GM12878 (cell line): ENCODE data around the gene PHACTR3. TPM values are rescaled to one million over a fixed set of nuclear protein-coding genes. Genes with fewer than 3 reads are reported as not detected.

Source experiments
- ATAC-seq: fragments of 200-7000 bp; cut with Tn5 transposase; 3 replicates; pipeline ENCODE4 v1.9.1; 2020; ENCODE audit warnings: mild to moderate bottlenecking, moderate library complexity
- BruUV-seq: library from RNA; stranded (reverse); fragments of 400-500 nt; replicated peaks from 2 replicates; lab custom pipeline; 2021; lab: Mats Ljungman, UMichigan
- CTCF ChIA-PET: fragments of 300-600 bp; sonication (Branson Sonifier 250); formaldehyde crosslinking; extraction: SDS; loops from one replicate; lab custom pipeline; 2021; ENCODE audit warnings: inconsistent platforms; lab: Yijun Ruan, JAX
- POLR2A ChIA-PET: fragments of 350-600 bp; formaldehyde crosslinking; extraction: SDS; loops from one replicate; lab custom pipeline; 2021; ENCODE audit warnings: inconsistent platforms; lab: Charles Lee
- RAD21 ChIA-PET: fragments of 300-600 bp; sonication (Branson Sonifier 250); formaldehyde crosslinking; loops from one replicate; lab custom pipeline; 2023; ENCODE audit warnings: antibody characterized with exemption; ENCODE audit not compliant: unreplicated experiment; lab: Charles Lee
- SMC1A ChIA-PET: fragments of 300-600 bp; sonication (Branson Sonifier 250); formaldehyde crosslinking; loops from one replicate; lab custom pipeline; 2023; ENCODE audit not compliant: unreplicated experiment, uncharacterized antibody; lab: Charles Lee
- DNase-seq: peaks from one replicate; pipeline ENCODE4 v3.0.0-alpha.2; 2011; ENCODE audit warnings: low read depth, low spot score
- FAIRE-seq: peaks from 3 replicates; lab custom pipeline; 2011; peaks lifted over from hg19 to GRCh38; lab: Jason Lieb, UNC
- H2AFZ ChIP-seq: 2 replicates; pipeline ENCODE4 v1.6.0; 2011; ENCODE audit warnings: low read depth, low read length, control low read depth; ENCODE audit not compliant: control insufficient read depth
- H3K27ac ChIP-seq: 2 replicates; pipeline ENCODE4 v1.5.1; 2011; ENCODE audit warnings: control low read depth; ENCODE audit not compliant: control insufficient read depth, insufficient read depth
- H3K27me3 ChIP-seq, 2 experiments: replicated peaks in 1 of 2; 2 replicates each; pipeline versions ENCODE4 v1.6.0 to v1.6.1; 2011; ENCODE audit warnings: low read length in 1 of 2; ENCODE audit not compliant: control insufficient read depth in 2 of 2, insufficient read depth in 2 of 2
- H3K36me3 ChIP-seq, 2 experiments: 2 replicates each; pipeline ENCODE4 v1.5.1; 2011; ENCODE audit warnings: low read length in 1 of 2; ENCODE audit not compliant: control insufficient read depth in 2 of 2, insufficient read depth in 2 of 2
- H3K4me1 ChIP-seq: 2 replicates; pipeline ENCODE4 v1.6.1; 2011; ENCODE audit warnings: mild to moderate bottlenecking, low read length, moderate library complexity, mixed read lengths; ENCODE audit not compliant: control insufficient read depth, insufficient read depth
- H3K4me2 ChIP-seq: 2 replicates; pipeline ENCODE4 v1.6.0; 2011; ENCODE audit warnings: control low read depth; ENCODE audit not compliant: control insufficient read depth, insufficient read depth
- H3K4me3 ChIP-seq: fragments of 200-600 bp; sonication (generic); 2 replicates; pipeline ENCODE4 v1.5.1; 2016
- H3K79me2 ChIP-seq: 2 replicates; pipeline ENCODE4 v1.6.0; 2011; ENCODE audit warnings: low read length; ENCODE audit not compliant: control insufficient read depth, insufficient read depth
- H3K9ac ChIP-seq: 2 replicates; pipeline ENCODE4 v1.8.0; 2011; ENCODE audit warnings: low read length, control low read depth, mixed read lengths; ENCODE audit not compliant: control insufficient read depth, insufficient read depth
- H3K9me3 ChIP-seq: replicated peaks from 3 replicates; pipeline ENCODE4 v1.5.1; 2011; ENCODE audit warnings: mild to moderate bottlenecking, low read length; ENCODE audit not compliant: control insufficient read depth, insufficient read depth
- H4K20me1 ChIP-seq: 2 replicates; pipeline ENCODE4 v1.6.0; 2011; ENCODE audit not compliant: control insufficient read depth, insufficient read depth
- CREB1 ChIP-seq: IDR thresholded peaks from 2 replicates; pipeline ENCODE4 v1.6.1; 2012; ENCODE audit warnings: low read depth, mild to moderate bottlenecking, inconsistent platforms
- DPF2 ChIP-seq: fragments of 450-650 bp; IDR thresholded peaks from 2 replicates; pipeline ENCODE4 v1.6.1; 2017; ENCODE audit warnings: mild to moderate bottlenecking
- EZH2 ChIP-seq: IDR thresholded peaks from 2 replicates; pipeline ENCODE4 v1.6.1; 2012; ENCODE audit warnings: low read depth, mild to moderate bottlenecking, control low read depth, inconsistent platforms, low read length, borderline replicate concordance; ENCODE audit not compliant: control insufficient read depth
- HDGF ChIP-seq: fragments of 450-650 bp; IDR thresholded peaks from 2 replicates; pipeline ENCODE4 v1.6.1; 2016; ENCODE audit warnings: antibody characterized with exemption
- MTA2 ChIP-seq: fragments of 450-650 bp; IDR thresholded peaks from 2 replicates; pipeline ENCODE4 v1.6.1; 2016; ENCODE audit warnings: low read depth, mild to moderate bottlenecking, moderate library complexity
- NFYB ChIP-seq: IDR thresholded peaks from 2 replicates; pipeline ENCODE4 v1.6.1; 2011; ENCODE audit warnings: low read depth, mild to moderate bottlenecking, low read length, improper control_type of control experiment, moderate library complexity; ENCODE audit not compliant: insufficient read depth
- POU2F2 ChIP-seq: IDR thresholded peaks from 3 replicates; pipeline ENCODE4 v1.6.1; 2011; ENCODE audit warnings: low read depth, mild to moderate bottlenecking, low read length, borderline replicate concordance
- RELA ChIP-seq: fragments of 450-650 bp; IDR thresholded peaks from 2 replicates; pipeline ENCODE4 v1.8.0; 2014; ENCODE audit warnings: borderline replicate concordance; ENCODE audit not compliant: partially characterized antibody
- SRF ChIP-seq, 2 experiments: IDR thresholded peaks; 2 replicates each; pipeline ENCODE4 v1.6.1; 2011; ENCODE audit warnings: low read depth in 2 of 2, low read length in 2 of 2, mild to moderate bottlenecking in 1 of 2, moderate library complexity in 1 of 2
- ZNF274 ChIP-seq: IDR thresholded peaks from one replicate; pipeline ENCODE4 v1.8.0; 2011; ENCODE audit not compliant: insufficient read length, insufficient read depth
- WGBS: methylation state at CpG from one replicate; pipeline ENCODE4 v1.1.6; 2016; ENCODE audit warnings: low lambda C conversion rate; ENCODE audit not compliant: insufficient replicate concordance, insufficient coverage; ENCODE audit errors: missing lambda C conversion rate; 5-methylcytosine and 5-hydroxymethylcytosine counted together
- in situ Hi-C: fragments of 300-500 bp; cut with MboI; formaldehyde crosslinking; loops from 9 replicates; pipeline ENCODE4 v1.14.3; 2018; ENCODE audit warnings: mixed read lengths
- intact Hi-C: fragments of 100-400 bp; cut with micrococcal nuclease; formaldehyde crosslinking; loops from one replicate; pipeline ENCODE4 v1.14.2; 2022; ENCODE audit not compliant: unreplicated experiment
- polyA plus RNA-seq, 11 experiments: library from polyadenylated mRNA; depleted of rRNA in 4 of 11; unstranded in 6 of 11; stranded (reverse) in 5 of 11; fragments of >200 nt; fragmentation: Nextera tagmentation in 4 of 11; fragmentation: Illumina TruSeq in 1 of 11; extraction: Ambion mirVana in 4 of 11; extraction: Trizol in 1 of 11; gene quantifications; 1 replicate in 1 of 11; 2 replicates in 10 of 11; pipeline versions ENCODE4 v1.2.1 to v1.2.3, GENCODE V29; 2011 to 2016; ENCODE audit warnings: inconsistent platforms in 2 of 11, missing spikeins in 2 of 11, low read depth in 1 of 11
- total RNA-seq, 4 experiments: library from RNA; depleted of rRNA in 3 of 4; stranded (reverse); fragments of >200 nt in 3 of 4; fragmentation: Illumina TruSeq in 1 of 4; extraction: Trizol in 1 of 4; gene quantifications; 2 replicates each; pipeline versions ENCODE4 v1.2.1 to v1.2.3, GENCODE V29; 2013 to 2021
- TF ChIP-seq, protein P1 (sequence below): fragments of 450-650 bp; IDR thresholded peaks from 2 replicates; pipeline ENCODE4 v1.6.1; 2014; ENCODE audit warnings: mild to moderate bottlenecking
- TF ChIP-seq, protein P2 (sequence below): IDR thresholded peaks from 2 replicates; pipeline ENCODE4 v1.6.1; 2011; ENCODE audit warnings: mild to moderate bottlenecking, low read depth, low read length, moderate library complexity; ENCODE audit not compliant: insufficient replicate concordance
- TF ChIP-seq, protein P3 (sequence below): fragments of 150-350 bp; IDR thresholded peaks from 2 replicates; pipeline ENCODE4 v1.6.1; 2014; ENCODE audit warnings: mild to moderate bottlenecking, low read depth, low read length
- TF ChIP-seq, protein P4 (sequence below): fragments of 450-650 bp; IDR thresholded peaks from 2 replicates; pipeline ENCODE4 v1.6.1; 2017; ENCODE audit warnings: antibody characterized with exemption, mild to moderate bottlenecking, moderate library complexity

The PHACTR3 gene
- total and polyA plus RNA-seq, 10 of the 15 experiments (the other 5 are each of a cell fraction or from before 2014, with no cell fraction given), result 0.17 to 2.7 (median 0.27) TPM; not detected in 1

DNA sequence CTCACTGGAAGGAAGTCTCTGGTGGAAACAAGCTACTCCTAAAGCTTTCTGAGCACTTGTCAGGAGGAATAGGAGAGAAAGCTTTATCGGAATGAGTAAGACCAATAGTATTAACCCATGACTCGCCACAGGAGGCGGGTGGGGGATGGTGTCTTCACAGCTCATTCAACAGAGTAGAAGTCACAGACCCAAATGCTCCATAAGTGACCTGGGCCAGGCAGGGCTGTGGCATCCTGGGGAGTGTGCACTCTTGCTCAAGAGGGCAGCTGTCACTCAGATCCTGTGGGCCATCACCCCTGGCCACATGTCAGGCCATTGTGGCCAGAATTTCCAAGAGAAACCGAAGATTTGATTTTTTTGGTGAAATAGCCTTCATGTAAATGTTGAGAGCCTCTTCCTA, 213.1 kb downstream of the PHACTR3 start:
- in situ Hi-C loops, result loop anchor here (25.0 kb wide), 1 partner anchor 1255 kb away; no protein-coding TSS in a partner anchor
- no peaks in the 10 kb centered on the region for H3K36me3 ChIP-seq
- no peaks in the 10 kb centered on the region for H3K4me1 ChIP-seq
- no peaks in the 10 kb centered on the region for H3K9me3 ChIP-seq
- no peak overlapping the region for H3K4me3 ChIP-seq
- ChIA-PET RAD21 (interaction anchor here (0.8 kb wide), 1 partner anchor 31 kb away, joined by 3 read pairs; no protein-coding TSS in a partner anchor), CTCF (interaction anchor here (1.7 kb wide), 1 partner anchor 35 kb away, joined by 3 read pairs; no protein-coding TSS in a partner anchor), POLR2A (no interaction called here), SMC1A (no interaction called here)
- DNase-seq (no peak), ATAC-seq (no peak), FAIRE-seq (no peak)
- H3K27ac ChIP-seq, result no peak overlapping the region
- no peaks in the 10 kb centered on the region; a peak in 1 of 4 replicates for H3K27me3 ChIP-seq
- H3K79me2 ChIP-seq, result no peaks in the 10 kb centered on the region
- no peak overlapping the region for H2AFZ ChIP-seq
- no TSS peak for BruUV-seq
- intact Hi-C loops, result loop anchor here (2.0 kb wide), 1 partner anchor 35 kb away; no protein-coding TSS in a partner anchor
- no peaks in the 10 kb centered on the region for H4K20me1 ChIP-seq
- TF ChIP-seq HDGF (no peak), SRF (IDR thresholded peaks at IDR 0.05; ENCODE audit: low read depth in 2 of 2, low read length in 2 of 2) (no peak), MTA2 (no peak), POU2F2 (no peak), NFYB (no peak), ZNF274 (no peak), EZH2 (no peak), RELA (no peak), DPF2 (no peak), CREB1 (no peak)
- TF ChIP-seq, protein P1, sequence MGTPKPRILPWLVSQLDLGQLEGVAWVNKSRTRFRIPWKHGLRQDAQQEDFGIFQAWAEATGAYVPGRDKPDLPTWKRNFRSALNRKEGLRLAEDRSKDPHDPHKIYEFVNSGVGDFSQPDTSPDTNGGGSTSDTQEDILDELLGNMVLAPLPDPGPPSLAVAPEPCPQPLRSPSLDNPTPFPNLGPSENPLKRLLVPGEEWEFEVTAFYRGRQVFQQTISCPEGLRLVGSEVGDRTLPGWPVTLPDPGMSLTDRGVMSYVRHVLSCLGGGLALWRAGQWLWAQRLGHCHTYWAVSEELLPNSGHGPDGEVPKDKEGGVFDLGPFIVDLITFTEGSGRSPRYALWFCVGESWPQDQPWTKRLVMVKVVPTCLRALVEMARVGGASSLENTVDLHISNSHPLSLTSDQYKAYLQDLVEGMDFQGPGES, result no peak
- TF ChIP-seq, protein P2, sequence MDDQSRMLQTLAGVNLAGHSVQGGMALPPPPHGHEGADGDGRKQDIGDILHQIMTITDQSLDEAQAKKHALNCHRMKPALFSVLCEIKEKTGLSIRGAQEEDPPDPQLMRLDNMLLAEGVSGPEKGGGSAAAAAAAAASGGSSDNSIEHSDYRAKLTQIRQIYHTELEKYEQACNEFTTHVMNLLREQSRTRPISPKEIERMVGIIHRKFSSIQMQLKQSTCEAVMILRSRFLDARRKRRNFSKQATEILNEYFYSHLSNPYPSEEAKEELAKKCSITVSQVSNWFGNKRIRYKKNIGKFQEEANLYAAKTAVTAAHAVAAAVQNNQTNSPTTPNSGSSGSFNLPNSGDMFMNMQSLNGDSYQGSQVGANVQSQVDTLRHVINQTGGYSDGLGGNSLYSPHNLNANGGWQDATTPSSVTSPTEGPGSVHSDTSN, result no peak
- TF ChIP-seq, protein P3, sequence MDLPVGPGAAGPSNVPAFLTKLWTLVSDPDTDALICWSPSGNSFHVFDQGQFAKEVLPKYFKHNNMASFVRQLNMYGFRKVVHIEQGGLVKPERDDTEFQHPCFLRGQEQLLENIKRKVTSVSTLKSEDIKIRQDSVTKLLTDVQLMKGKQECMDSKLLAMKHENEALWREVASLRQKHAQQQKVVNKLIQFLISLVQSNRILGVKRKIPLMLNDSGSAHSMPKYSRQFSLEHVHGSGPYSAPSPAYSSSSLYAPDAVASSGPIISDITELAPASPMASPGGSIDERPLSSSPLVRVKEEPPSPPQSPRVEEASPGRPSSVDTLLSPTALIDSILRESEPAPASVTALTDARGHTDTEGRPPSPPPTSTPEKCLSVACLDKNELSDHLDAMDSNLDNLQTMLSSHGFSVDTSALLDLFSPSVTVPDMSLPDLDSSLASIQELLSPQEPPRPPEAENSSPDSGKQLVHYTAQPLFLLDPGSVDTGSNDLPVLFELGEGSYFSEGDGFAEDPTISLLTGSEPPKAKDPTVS, result no peak
- TF ChIP-seq, protein P4, sequence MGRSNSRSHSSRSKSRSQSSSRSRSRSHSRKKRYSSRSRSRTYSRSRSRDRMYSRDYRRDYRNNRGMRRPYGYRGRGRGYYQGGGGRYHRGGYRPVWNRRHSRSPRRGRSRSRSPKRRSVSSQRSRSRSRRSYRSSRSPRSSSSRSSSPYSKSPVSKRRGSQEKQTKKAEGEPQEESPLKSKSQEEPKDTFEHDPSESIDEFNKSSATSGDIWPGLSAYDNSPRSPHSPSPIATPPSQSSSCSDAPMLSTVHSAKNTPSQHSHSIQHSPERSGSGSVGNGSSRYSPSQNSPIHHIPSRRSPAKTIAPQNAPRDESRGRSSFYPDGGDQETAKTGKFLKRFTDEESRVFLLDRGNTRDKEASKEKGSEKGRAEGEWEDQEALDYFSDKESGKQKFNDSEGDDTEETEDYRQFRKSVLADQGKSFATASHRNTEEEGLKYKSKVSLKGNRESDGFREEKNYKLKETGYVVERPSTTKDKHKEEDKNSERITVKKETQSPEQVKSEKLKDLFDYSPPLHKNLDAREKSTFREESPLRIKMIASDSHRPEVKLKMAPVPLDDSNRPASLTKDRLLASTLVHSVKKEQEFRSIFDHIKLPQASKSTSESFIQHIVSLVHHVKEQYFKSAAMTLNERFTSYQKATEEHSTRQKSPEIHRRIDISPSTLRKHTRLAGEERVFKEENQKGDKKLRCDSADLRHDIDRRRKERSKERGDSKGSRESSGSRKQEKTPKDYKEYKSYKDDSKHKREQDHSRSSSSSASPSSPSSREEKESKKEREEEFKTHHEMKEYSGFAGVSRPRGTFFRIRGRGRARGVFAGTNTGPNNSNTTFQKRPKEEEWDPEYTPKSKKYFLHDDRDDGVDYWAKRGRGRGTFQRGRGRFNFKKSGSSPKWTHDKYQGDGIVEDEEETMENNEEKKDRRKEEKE, result no peak
- WGBS, result 24% methylated on average over 4 of the region's 4 CpGs
- H3K4me2 ChIP-seq, result no peak overlapping the region
- H3K9ac ChIP-seq, result no peak overlapping the region
